GM18858 (cell line): ENCODE data around the gene NPIPB2.
"Not testable (repeated sequence)": the region's sequence is repeated elsewhere in the genome, so short reads cannot be mapped to it uniquely, and the experiment has no call there.

ENCODE experiments used
- ATAC-seq: cut with Tn5 transposase; IDR thresholded peaks from one replicate; pipeline ENCODE4 v1.9.1; 2021; ENCODE audit not compliant: unreplicated experiment

NPIPB2 gene

DNA sequence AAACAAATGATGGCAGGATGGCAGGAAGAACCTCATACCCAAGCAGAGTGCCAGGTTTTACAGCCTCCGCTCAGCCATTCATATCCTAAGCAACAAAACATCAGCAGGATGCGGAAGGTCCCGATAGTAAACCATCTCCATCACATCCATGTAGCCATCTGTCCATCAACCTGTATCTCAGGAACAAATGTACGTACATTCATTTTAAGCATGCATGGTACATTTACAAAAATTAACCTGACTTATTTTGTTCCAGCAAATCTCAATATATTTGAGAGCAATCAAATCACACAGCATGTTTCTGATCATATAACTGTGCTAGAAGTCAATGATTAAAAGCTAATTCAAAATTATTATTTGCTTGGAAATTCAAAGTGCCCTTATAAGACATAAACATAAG is at the start of gene NPIPB2:
NPIPB2 (minus strand) TSS at position 101 of the 400 bp plus-strand sequence; CDS start at position 101, 0 bp downstream.
- ATAC-seq: not testable (repeated sequence)

DNA sequence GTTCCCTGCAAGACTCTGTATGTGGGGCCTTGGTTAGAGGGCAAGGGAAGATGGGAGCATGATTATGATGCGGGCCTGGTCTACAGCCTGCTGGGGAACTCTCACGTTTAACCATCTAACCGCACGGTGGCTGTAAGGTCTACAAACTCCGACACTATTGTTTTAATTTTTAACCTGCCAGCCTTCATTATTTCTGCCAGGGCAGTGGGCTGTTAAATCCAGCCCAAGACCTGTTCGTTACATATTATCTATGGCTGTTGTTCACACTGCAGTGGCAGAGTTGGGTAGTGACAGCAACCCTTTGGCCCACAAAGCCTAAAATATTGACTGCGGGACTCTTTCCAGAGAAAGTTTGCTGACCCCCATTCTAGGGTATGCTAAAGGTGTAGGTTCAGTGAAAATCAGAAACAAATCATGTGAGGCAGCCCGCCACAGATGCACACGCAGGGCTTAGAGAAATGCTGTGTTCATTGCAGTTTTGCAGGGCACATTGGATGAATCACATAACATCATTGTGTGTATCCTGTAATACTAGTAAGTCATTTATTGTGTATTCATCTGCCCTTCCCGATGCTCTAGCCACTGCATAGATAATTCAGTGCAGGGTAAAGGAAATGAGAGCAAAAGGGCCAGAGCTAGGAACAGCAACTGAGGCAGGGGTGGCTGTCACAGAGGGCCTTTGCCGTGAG is 49.0 kb upstream of the NPIPB2 start:
- ATAC-seq: no peak

DNA sequence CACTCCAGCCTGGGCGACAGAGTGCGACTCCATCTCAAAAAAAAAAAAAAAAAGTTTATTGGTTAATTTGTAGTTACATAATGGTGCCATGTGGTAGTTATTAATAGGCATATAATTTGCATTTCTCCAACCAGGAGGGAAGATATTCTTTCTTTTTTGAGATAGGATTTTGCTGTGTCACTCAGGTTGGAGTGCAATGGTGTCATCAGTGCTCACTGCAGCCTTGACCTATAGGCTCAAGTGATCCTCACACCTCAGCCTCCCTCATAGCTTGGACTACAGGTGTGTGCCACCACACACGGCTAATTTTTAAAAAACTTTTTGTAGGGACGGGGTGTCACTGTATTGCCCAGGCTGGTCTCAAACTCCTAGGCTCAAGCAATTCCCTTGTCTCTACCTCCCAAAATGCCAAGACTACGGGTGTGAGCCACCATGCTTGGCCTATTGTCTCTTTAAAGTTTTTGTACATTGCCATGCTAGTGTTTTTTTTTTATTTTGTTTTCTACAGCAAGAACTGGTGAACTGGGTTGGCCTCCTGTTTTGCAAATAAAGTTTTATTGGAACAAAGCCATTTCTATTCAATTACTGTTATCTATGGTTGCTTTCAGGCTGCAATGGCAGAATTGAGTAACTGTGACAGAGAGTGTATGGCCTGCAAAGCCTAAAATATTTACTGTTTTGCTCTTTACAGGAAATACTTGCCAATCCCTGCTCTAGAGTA is 46.6 kb upstream of the NPIPB2 start:
- no peak for ATAC-seq

DNA sequence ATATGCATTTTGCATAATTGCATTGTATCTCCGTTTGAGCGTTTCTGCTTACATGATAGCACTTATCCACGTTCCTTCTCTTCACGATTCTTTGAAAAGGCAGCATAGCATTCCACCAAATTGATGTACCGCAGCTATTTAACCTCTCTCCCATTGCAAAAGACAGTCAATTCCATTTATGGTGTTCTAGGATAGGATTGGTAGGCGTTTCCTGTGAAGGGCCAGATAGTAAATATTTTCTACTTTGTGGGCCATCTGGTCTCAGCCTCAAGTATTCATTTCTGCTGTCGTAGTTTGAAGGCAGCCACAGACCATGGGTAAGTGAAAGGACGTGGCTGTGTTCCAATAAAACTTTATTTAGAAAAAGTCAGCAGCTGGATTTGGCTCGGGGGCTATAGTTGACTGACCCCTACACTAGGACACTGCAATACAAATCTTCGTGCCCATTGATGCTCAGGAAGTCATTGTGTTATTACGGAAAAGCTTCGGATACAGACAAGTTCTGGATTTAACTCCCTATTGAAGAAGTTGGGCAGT is 44.7 kb upstream of the NPIPB2 start:
- no peak for ATAC-seq

DNA sequence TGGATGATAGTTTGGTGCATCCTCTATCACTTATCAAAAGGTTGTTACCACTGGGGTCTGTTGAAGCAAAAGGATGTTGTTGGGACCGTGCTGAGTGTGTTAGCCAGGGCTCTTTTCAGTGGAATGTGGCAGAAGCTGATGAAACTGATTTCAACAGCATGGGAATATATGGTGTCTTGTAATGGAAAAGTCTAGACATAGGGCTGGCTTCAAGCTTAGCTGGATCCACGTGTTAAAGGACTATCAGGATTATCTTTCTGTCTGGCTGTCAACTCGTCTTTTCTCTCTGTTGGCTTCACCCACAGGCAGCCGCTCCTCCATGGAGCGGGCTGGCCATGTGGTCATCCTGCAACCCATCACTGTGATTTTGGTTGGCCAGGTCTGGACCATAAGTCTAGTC is 43.4 kb upstream of the NPIPB2 start:
- no peak for ATAC-seq

DNA sequence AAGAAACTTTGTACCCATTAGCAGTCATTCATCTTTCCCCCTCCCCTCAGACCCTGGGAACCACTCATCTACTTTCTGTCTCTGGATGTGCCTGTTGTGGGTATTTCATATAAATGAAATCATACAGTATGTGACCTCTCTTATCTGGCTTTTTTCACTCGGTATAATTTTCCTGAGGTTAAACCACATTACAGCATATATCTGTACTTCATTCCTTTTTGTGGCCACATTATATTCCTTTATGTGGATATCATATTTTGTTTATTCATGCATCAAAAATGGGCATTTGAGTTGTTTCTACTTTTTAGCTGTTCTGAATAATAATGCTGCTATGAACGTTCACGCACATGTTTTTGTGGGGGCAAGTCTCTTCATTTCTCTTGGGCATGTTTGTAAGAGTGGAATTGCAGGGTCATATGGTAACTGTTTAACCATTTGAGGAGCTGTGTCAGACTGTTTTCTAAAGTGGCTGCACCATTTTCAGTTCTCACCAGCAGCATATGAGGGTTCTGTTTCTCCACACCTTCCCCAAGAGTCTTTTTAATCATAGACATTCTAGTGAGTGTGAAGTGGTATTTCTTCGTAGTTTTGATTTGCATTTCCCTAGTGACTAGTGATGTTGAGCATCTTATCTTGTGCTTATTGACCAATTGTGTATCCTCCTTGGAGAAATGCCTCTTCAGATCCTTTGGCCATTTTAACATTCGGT is 38.4 kb upstream of the NPIPB2 start:
- ATAC-seq: peak; percentile 39

DNA sequence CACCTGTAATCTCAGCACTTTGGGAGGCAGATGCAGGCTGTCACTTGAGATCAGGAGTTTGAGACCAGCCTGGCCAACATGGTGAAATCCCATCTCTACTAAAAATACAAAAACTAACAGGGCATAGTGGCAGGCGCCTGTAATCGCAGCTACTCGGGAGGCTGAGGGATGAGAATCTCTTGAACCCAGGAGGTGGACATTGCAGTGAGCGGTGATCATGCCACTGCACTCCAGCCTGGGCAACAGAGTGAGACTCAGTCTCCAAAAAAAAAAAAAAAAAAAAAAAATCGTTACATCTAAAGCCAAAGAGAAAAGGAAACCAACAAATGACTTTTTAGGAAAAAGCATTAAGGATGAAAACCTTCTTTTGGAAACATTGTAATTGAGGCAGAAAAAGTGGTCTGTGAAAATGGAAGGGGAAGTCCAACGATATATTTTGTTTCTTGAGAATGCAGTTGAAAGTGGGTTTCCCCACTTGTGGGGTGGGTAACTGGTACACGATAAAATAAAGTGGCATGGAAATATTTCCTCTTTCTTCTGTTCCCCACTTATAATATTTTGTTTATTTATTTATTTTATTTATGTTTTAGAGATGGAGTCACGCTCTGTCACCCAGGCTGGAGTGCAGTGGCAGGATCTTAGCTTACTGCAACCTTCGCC is 37.3 kb upstream of the NPIPB2 start:
- ATAC-seq: no peak

DNA sequence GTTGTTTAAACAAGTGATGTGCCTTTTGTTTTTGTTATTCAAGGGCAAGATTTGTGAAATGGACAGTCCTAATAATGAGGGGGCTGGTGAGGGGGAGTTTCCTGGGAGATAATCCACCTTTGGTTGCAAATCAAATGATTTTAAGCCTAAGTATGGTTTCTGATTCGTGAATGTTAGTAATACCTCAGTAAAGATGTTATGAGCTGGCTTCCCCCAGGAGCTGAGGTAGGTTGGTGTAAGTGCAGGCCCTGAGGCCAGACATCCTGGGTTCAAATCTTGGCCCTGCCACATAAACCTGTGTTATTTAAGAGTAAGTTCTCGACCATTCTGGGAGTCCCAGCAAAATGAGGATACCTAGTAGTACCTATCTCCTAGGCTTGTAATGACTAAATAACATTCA is 36.2 kb upstream of the NPIPB2 start:
- no peak for ATAC-seq

DNA sequence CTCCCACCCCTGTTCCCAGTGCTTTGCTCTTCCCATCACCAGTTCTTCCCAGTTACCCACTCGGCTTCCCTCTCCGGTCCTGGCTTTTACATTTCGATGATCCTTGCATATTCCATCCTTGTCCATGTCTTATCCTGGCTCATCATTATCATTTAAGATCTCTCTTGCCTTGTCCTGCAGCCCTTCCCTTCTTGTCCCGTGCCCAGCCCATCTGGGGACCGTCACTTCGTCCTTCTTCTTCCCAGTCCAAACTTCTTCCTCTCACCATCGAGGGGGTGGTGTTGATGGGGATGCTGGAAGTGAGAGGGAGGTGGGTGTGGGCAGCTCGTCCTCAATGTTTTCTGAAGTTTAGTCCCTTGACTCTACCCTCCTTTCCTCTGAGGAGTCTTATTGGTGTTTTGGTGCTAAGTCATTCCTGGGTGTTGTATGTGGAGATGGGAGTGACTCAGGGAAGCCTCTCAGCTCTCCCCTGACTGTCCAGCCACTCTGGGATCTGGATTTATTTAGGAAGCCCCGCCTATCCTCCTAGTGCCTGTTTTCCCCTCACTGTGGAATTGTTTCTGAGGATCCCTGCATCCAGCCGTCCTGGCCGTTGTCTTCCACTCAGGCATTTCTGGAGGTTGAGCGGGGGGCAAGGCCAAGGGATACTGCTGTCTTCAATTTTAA is 35.7 kb upstream of the NPIPB2 start:
- no peak for ATAC-seq

DNA sequence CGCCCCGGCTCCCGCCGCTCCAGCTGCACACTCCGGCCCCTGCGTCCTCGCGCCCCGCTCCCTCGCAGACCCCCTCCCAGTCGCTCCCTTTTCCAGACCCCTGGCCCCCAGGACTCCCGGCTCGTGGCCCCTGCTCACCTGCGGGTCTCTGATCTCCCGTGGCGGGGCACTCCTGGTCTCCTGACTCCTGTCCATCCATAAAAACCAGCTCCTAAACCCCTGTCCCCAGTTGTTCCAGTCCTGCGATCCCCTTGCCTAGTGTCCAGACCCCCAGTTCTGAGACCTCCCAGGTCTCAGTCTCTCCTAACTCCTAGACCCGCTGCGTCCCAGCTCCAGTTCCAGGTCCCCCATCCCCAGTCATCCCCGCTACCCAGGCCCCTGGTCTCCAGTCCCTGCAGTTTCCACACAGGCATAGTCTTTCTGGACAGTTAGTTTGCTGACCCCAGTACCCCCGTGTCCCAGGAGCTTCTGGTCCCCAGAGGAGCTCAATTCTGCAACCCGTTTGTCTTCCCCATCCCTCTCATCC is 35.1 kb upstream of the NPIPB2 start:
- no peak for ATAC-seq

DNA sequence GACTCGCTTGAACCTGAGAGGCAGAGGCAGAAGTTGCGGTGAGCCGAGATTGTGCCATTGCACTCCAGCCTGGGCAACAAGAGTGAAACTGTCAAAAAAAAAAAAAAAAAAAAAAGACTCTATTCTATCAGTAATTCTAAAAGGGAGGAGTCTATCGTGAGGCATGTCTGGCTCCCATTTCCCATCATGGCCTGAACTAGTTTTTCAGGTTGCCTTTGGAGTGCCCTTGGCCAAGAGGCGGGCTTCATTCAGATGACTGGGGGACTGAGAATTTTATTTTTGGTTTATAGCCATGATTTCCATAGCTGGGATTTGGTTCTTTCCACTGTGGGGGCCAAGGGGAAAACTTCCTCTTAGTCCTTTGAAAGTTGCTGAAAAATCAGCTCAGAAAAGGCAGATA is 31.2 kb upstream of the NPIPB2 start:
- no peak for ATAC-seq

DNA sequence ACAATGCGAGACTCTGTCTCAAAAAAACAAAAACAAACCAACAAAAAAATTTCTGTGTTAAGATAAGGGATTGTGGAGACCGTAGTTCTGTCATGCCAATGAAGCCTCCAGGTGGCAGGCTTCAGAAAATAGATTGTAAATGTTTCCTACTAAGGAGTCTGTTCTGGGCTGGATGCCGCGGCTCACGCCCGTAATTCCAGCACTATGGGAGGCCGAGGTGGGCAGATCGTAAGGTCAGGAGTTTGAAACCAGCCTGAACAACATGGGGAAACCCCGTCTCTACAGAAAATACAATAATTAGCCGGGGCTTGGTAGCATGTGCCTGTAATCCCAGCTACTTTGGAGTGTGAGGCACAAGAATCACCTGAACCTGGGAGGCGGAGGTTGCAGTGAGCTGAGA is 30.3 kb upstream of the NPIPB2 start:
- no peak for ATAC-seq

DNA sequence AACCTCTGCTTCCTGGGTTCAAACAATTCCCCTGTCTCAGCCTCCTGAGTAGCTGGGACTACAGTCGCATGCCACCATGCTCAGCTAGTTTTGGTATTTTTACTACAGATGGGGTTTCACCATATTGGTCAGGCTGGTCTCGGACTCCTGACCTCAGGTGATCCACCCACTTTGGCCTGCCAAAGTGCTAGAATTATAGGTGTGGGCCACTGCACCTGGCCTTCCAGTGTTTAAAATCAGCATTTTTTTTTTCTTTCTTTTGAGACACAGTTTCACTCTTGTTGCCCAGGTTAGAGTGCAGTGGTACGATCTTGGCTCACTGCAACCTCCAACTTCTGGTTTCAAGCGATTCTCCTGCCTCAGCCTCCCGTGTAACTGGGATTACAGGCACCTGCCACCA is 28.4 kb upstream of the NPIPB2 start:
- peak; percentile 47 for ATAC-seq

DNA sequence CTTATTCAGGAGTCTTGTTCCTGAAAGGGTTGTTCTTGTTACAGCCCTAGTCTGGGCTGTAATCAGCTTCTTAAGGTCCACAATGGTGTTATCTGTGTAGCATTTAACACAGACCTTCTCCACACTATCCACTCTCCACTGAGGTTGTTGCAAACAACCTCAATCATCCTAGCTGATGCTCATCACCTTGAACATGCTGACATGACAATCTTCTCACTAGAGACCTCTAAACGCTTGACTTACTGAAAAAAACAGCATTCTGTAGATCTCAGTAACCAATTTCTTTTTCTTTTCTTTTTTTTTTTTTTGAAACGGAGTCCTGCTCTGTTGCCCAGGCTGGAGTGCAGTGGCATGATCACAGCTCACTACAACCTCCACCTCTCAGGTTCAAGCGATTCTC is 26.7 kb upstream of the NPIPB2 start:
- no peak for ATAC-seq

DNA sequence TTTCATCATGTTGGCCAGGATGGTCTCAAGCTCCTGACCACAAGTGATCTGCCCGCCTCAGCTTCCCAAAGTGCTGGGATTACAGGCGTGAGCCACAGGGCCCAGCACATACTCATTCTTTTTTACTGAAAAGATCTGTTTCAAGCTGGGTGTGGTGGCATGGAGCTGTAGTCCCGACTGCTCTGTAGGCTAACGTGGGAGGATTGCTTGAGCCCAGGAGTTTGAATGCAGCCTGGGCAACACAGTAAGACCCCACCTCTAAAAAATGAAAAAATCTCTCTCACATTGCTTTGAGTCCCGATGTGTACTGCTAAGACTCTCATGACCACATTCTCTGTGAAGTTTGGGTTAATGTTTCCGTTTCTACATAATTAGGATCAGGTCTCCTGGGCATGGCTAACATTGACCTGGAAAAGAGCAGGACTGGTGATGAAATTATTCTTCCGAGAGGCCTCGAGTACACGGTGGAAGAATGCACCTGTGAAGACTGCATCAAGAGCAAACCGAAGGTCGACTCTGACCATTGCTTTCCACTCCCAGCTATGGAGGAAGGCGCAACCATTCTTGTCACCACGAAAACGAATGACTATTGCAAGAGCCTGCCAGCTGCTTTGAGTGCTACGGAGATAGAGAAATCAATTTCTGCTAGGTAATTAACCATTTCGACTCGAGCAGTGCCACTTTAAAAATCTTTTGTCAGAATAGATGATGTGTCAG is 25.5 kb upstream of the NPIPB2 start:
- no peak for ATAC-seq

DNA sequence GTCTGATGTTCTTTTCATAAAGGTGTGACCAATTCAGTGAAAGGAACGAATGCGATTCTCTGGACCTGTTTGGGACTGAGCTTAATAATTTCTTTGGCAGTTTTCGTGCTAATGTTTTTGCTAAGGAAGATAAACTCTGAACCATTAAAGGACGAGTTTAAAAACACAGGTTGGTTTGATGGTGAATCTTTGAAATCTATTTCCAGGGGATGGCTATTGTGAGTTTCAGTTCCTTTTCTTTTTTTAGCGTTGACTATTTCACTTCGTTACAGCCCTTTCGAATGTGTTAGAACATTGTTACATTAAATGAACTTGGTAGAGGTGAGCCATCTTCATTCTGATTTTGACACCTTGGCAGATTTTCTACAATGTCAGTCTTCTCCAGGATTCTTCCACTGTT is 24.3 kb upstream of the NPIPB2 start:
- peak; percentile 25 for ATAC-seq

DNA sequence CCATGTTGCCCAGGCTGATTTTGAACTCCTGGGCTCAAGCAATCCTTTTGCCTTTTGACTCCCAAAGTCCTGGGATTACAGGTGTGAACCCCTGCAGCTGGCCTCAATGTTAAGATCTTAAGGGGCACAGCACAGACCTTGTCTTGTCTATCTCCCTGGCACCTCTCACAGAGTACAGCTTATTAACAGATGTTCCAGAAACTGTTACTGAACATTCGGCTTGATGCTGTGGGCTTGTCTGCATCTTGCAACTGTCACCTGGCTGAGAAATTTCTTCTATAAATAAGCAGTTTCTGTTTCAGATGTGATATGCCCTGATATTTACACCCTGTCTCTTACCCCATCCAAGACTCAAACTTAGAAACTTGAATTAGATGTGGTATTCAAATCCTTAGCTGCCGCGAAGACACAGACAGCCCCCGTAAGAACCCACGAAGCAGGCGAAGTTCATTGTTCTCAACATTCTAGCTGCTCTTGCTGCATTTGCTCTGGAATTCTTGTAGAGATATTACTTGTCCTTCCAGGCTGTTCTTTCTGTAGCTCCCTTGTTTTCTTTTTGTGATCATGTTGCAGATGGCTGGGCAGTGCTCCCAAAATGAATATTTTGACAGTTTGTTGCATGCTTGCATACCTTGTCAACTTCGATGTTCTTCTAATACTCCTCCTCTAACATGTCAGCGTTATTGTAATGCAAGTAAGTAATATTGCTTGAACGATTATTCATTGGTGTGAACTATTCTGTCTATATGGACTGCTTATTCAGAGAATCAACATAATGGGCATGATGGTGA is 23.1 kb upstream of the NPIPB2 start, which contains the start of gene TNFRSF17:
TNFRSF17 (plus strand) TSS at position 450 of the 791 bp plus-strand sequence; CDS start at position 565, 115 bp downstream.
- ATAC-seq: peak; percentile 75

DNA sequence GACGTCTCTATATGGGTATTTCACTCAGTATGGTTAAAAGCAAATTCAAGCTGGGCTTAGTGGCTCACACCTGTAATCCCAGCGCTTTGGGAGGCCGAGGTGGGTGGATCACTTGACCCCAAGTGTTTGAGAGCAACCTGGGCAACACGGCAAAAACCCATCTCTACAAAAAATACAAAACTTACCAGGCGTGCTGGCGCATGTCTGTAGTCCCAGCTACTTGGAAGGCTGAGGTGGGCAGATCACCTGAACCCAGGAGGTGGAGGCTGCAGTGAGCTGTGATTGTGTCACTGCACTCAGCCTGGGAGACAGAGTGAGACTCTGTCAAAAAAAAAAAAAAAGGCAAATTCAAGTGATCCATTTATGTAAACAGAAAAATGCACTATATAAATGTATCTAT is 21.9 kb upstream of the NPIPB2 start:
- ATAC-seq: no peak

DNA sequence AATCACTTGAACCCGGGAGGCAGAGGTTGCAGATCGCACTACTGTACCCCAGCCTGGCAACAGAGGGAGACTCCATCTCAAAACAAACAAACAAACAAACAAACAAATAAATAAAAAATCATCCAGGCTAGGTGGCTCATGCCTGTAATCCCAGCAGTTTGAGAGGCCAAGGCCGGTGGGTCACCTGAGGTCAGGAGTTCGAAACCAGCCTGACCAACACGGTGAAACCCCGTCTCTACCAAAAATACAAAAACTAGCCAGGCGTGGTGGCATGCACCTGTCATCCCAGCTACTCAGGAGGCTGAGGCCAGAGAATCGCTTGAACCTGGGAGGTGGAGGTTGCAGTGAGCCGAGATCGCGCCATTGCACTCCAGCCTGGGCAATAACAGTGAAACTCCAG is 21.1 kb upstream of the NPIPB2 start:
- ATAC-seq: not testable (repeated sequence)
